ENCODE measurements around the gene C21orf91.

Gene C21orf91

DNA sequence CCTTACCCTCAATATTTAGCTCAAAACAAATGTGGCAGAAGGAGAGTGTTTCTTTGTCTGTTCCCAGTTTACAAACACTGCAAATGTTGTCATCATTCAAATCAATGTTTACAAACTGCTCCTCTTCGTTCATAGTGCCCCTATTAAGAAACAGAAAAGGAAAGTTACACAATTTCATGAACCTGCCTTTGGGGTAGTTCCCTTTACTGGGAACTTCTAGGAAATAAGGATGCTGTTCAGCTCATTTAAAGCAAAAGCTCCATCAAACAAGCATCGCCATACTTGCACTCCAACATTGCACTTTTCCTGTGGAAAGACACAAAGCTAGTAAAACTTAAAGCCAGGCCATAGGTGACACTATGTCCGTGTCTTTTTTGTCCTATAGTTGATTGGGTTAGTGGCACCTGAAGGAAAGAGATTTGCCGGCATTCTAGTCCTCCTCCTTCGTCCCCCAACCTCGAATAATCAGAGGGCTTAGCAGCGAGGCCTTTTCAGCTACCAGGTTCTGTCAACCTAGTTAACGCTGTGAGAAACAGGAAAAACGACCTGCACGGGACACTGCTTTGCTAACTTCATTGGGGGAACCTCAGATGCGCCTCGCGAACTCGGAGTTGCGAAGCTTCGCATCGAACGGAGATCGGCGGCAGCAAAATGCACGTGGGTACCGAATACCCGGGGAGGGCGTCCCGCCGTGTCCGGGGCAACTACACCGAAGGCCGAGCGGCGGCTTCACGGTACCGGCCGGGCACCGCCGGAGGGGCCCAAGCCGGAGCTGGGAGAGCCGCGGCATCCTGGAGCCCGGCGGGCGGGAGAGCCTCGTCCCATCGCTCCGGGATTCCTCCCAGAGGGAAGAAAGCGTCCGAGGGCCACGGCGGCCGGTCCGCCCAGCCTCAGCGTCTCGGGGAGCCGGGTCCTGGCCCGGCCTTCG is 706 bp downstream of the C21orf91 start:
- H3K9me3 Mint-ChIP-seq: no peaks in the 10 kb centered on the region
- DNase-seq (peak; percentile 37), ATAC-seq (replicated peaks) (peak; percentile 22 to 23)
- peaks cover 10% of the 10 kb centered on the region in 2 donors for H3K36me3 Mint-ChIP-seq
- H3K27ac Mint-ChIP-seq: peak overlapping the region; percentile 95
- no peaks in the 10 kb centered on the region for H3K27me3 Mint-ChIP-seq
- H3K4me3 Mint-ChIP-seq: peak overlapping the region; percentile 95 to 96
- H3K4me1 Mint-ChIP-seq: peaks cover 15 to 27% of the 10 kb centered on the region in 2 donors

GRCh38 chr21:17813353-17813752 is 5.8 kb downstream of the C21orf91 start:
- no peak for ATAC-seq (replicated peaks)
- Mint-ChIP-seq H3K9me3 (peaks cover 6 to 7% of the 10 kb centered on the region in 2 donors), H3K36me3 (peaks cover 44 to 50% of the 10 kb centered on the region in 2 donors), H3K27ac (no peak overlapping the region), H3K4me3 (no peak overlapping the region), H3K27me3 (no peaks in the 10 kb centered on the region), H3K4me1 (peaks cover 10 to 28% of the 10 kb centered on the region in 2 donors)
- DNase-seq: no peak

- Mint-ChIP-seq H3K27ac (no peak overlapping the region), H3K4me3 (no peak overlapping the region), H3K27me3 (no peaks in the 10 kb centered on the region), H3K9me3 (peaks cover 6 to 15% of the 10 kb centered on the region in 2 donors), H3K36me3 (peaks cover 69 to 77% of the 10 kb centered on the region in 2 donors), H3K4me1 (peaks cover 14 to 35% of the 10 kb centered on the region in 2 donors)
- no peak for DNase-seq
- ATAC-seq (replicated peaks): no peak
Observed at GRCh38 chr21:17805966-17806365, 13.2 kb downstream of the C21orf91 start.

DNA sequence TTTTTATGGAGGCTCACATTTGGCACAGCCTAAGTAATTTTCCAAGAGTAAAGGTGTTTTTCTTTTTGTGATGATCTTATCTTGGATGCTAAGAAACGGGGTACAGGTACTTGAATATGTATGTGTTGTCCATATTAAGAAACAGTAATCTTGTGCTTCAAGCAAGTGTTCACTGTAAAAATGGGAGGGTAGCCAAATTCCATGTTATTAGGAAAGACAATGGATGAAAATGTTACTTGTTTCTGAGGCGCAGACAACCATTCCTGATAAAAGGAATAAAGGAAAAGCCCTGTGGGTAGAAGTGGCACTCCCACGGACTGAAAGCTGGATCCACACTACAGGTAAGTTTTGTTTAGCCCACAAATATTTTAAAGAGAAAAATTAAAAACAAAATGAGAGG is 15.6 kb downstream of the C21orf91 start:
- ATAC-seq (replicated peaks) (no peak), DNase-seq (no peak)
- Mint-ChIP-seq H3K27ac (no peak overlapping the region), H3K27me3 (no peaks in the 10 kb centered on the region), H3K4me1 (peaks cover 18 to 43% of the 10 kb centered on the region in 2 donors), H3K9me3 (peaks cover under 1 to 8% of the 10 kb centered on the region in 2 donors), H3K4me3 (no peak overlapping the region), H3K36me3 (peaks cover 57 to 62% of the 10 kb centered on the region in 2 donors)

- DNase-seq: no peak
- Mint-ChIP-seq H3K36me3 (peaks cover 48 to 52% of the 10 kb centered on the region in 2 donors), H3K27me3 (no peaks in the 10 kb centered on the region), H3K27ac (peak overlapping the region; percentile 72), H3K9me3 (peaks cover 0 to 5% of the 10 kb centered on the region in 2 donors), H3K4me3 (no peak overlapping the region), H3K4me1 (peaks cover 18 to 43% of the 10 kb centered on the region in 2 donors)
- ATAC-seq (replicated peaks): no peak
Observed at GRCh38 chr21:17802572-17802971, 16.6 kb downstream of the C21orf91 start.

DNA sequence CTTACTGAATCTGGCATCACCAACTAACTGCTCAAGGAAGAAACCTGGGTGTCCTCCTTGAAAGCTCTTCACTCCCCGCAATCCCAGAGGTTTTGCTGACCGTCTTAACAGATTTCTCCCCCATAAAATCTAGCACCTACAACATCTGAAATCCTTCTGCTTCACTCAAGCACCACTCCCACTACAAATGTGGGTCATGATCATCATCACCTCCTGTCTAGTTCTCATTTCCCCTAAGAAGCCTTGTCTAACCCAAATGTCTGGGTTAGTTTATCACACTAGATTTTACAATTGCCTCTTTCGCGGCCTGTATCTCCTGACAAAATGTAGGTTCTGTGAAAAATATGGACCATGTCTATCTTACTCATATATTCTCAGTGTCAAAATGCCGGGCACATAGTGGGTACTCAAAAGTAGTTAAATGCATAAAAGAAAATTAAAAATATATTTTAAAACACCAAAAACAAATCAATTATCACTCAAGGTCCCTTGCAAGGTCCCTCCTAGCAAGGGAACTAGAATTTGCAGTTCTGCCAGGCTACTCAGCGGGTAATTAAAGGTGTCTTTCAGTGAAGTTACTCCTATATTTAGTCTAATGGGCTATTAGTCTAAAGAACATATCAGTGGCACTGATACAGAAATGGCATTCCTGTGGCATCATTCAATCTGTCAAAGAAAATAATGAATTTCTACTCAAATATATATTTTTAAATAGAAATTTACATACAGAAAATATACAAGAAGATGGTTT is 19.6 kb downstream of the C21orf91 start:
- Mint-ChIP-seq H3K4me3 (no peak overlapping the region), H3K27ac (no peak overlapping the region), H3K9me3 (no peaks in the 10 kb centered on the region), H3K36me3 (peaks cover 36 to 52% of the 10 kb centered on the region in 2 donors), H3K4me1 (peaks cover 32 to 55% of the 10 kb centered on the region in 2 donors), H3K27me3 (no peaks in the 10 kb centered on the region)
- DNase-seq: no peak
- ATAC-seq (replicated peaks): peak in 1 of 2 donors; percentile 38

GRCh38 chr21:17798796-17799195 is 20.4 kb downstream of the C21orf91 start:
- DNase-seq: no peak
- H3K9me3 Mint-ChIP-seq: no peaks in the 10 kb centered on the region
- peaks cover 31 to 44% of the 10 kb centered on the region in 2 donors for H3K36me3 Mint-ChIP-seq
- no peaks in the 10 kb centered on the region for H3K27me3 Mint-ChIP-seq
- H3K4me3 Mint-ChIP-seq: no peak overlapping the region
- H3K4me1 Mint-ChIP-seq: peaks cover 27 to 47% of the 10 kb centered on the region in 2 donors
- no peak for ATAC-seq (replicated peaks)
- no peak overlapping the region for H3K27ac Mint-ChIP-seq

DNA sequence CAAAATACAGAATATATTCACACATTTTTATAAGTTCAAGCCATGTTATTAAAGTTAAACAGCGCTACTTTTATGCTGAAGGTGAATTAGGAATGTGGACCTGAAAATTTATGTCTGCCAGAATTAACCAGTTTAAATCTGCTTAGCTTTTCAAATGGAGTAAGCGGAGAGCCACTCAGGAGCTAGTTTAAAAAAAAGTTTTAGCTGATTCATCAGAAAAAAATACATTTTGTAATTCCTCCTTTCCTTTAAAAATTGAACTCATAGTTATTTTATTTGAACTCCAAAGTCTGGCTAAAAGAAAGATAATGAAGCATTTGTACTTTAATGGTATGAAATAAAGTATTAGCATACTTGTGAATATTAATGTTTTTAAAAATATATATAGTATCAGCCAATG is 21.2 kb downstream of the C21orf91 start:
- ATAC-seq (replicated peaks): no peak
- Mint-ChIP-seq H3K9me3 (no peaks in the 10 kb centered on the region), H3K27me3 (no peaks in the 10 kb centered on the region), H3K4me3 (no peak overlapping the region), H3K27ac (no peak overlapping the region), H3K36me3 (peaks cover 24 to 39% of the 10 kb centered on the region in 2 donors), H3K4me1 (peaks cover 25 to 39% of the 10 kb centered on the region in 2 donors)
- no peak for DNase-seq

- H3K27me3 Mint-ChIP-seq: no peaks in the 10 kb centered on the region
- H3K36me3 Mint-ChIP-seq: peaks cover 18 to 30% of the 10 kb centered on the region in 2 donors
- peaks cover 18 to 31% of the 10 kb centered on the region in 2 donors for H3K4me1 Mint-ChIP-seq
- peak overlapping the region in 1 of 2 donors; percentile 38 for H3K4me3 Mint-ChIP-seq
- ATAC-seq (replicated peaks) (no peak), DNase-seq (no peak)
- H3K27ac Mint-ChIP-seq: peak overlapping the region; percentile 67
- H3K9me3 Mint-ChIP-seq: no peaks in the 10 kb centered on the region
Observed at GRCh38 chr21:17796503-17796902, 22.7 kb downstream of the C21orf91 start.

DNA sequence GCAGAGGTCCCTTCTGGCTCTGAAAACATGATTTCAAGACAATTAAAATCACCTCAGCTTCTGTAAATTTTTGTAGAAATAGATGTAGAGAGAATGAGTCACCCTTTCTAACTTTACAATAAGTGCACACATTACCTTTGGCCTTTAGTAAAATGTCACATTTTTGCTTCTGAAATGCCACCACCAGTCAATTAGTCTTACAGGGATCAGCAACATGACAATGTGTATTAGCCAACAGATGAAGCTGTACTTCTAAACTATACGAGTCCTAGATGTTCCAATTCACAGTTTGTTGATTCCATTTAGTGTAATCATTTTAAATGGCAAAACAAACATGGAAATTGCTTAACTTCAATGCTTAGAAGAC is 23.1 kb downstream of the C21orf91 start:
- peaks cover 17 to 31% of the 10 kb centered on the region in 2 donors for H3K36me3 Mint-ChIP-seq
- H3K27me3 Mint-ChIP-seq: no peaks in the 10 kb centered on the region
- no peak for DNase-seq
- peak in 1 of 2 donors; percentile 85 for ATAC-seq (replicated peaks)
- H3K27ac Mint-ChIP-seq: peak overlapping the region; percentile 59
- peak overlapping the region; percentile 33 to 38 for H3K4me3 Mint-ChIP-seq
- no peaks in the 10 kb centered on the region for H3K9me3 Mint-ChIP-seq
- peaks cover 18 to 31% of the 10 kb centered on the region in 2 donors for H3K4me1 Mint-ChIP-seq

DNA sequence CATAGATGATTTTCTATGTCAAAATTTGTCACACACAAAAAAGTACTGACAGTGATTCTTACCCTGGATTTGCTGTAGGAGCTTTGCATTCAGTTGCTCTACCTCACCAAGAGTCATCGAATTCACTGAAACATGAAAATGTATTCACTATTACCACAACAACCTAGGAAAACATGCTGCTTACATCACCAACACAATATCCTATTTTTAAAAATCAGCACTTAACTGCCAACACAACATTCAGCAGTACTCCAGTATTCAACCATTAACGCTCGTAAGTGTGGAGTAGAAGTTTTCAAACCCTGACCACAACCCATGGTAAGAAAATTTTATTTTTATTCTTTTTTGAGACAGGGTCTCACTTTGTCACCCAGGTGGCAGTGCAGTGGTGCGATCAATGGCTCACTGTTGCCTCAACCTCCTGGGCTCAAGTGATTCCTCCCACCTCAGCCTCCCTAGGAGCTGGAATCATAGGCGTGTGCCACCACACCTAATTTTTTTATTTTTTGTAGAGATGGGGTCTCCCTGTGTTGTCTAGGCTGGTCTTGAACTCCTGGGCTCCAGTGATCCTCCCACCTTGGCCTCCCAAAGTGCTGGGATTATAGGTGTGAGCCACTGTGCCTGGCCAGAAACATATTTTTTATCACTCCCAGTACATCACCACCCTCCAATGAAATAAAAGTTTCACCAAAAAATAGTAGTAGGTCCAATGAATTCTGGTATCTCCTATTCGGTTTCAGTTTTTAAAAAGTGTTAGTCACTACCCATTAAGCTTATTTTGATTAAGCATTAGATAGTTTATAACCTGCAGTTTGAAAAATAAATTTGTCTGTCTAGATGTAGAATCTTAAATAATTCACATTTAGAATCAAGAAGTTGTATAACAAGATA is 23.8 kb downstream of the C21orf91 start:
- peak overlapping the region; percentile 59 for H3K27ac Mint-ChIP-seq
- H3K9me3 Mint-ChIP-seq: no peaks in the 10 kb centered on the region
- peaks cover 20 to 31% of the 10 kb centered on the region in 2 donors for H3K4me1 Mint-ChIP-seq
- H3K36me3 Mint-ChIP-seq: peaks cover 16 to 31% of the 10 kb centered on the region in 2 donors
- H3K27me3 Mint-ChIP-seq: no peaks in the 10 kb centered on the region
- H3K4me3 Mint-ChIP-seq: peak overlapping the region; percentile 33 to 38
- ATAC-seq (replicated peaks) (peak; percentile 16 to 38), DNase-seq (no peak)

GRCh38 chr21:17794518-17795145 is 24.5 kb downstream of the C21orf91 start:
- Mint-ChIP-seq H3K4me3 (no peak overlapping the region), H3K27ac (peak overlapping the region; percentile 67), H3K4me1 (peaks cover 22 to 35% of the 10 kb centered on the region in 2 donors), H3K36me3 (peaks cover 18 to 34% of the 10 kb centered on the region in 2 donors), H3K27me3 (no peaks in the 10 kb centered on the region), H3K9me3 (no peaks in the 10 kb centered on the region)
- no peak for ATAC-seq (replicated peaks)
- no peak for DNase-seq
